GM23338 (cell line): ENCODE measurements around the gene EDARADD. TPM values are rescaled to one million over a fixed set of nuclear protein-coding genes. Genes with fewer than 3 reads are reported as not detected.

Source experiments
- ATAC-seq: fragments of 200-7000 bp; cut with Tn5 transposase; 3 replicates; pipeline ENCODE4 v1.9.1; 2020
- DNase-seq: peaks from one replicate; pipeline ENCODE4 v3.0.0-alpha.2; 2015; ENCODE audit warnings: low spot score
- H2AFZ ChIP-seq: fragments of 200-600 bp; sonication (generic); 2 replicates; pipeline ENCODE4 v1.8.0; 2016; ENCODE audit warnings: antibody characterized with exemption, mild to moderate bottlenecking, moderate library complexity
- H3F3A ChIP-seq: fragments of 200-600 bp; sonication (generic); replicated peaks from 2 replicates; pipeline ENCODE4 v1.8.0; 2017; ENCODE audit warnings: antibody characterized with exemption, mixed run types, low read depth
- H3K27ac ChIP-seq: fragments of 200-600 bp; sonication (generic); 2 replicates; pipeline ENCODE4 v1.6.1; 2016; ENCODE audit warnings: low read depth
- H3K27me3 ChIP-seq: fragments of 200-600 bp; sonication (generic); 2 replicates; pipeline ENCODE4 v1.8.0; 2016; ENCODE audit warnings: mild to moderate bottlenecking, mixed run types, moderate library complexity; ENCODE audit not compliant: insufficient read depth
- H3K36me3 ChIP-seq: fragments of 200-600 bp; sonication (generic); 2 replicates; pipeline ENCODE4 v1.8.0; 2016; ENCODE audit warnings: mild to moderate bottlenecking; ENCODE audit not compliant: insufficient read depth
- H3K4me1 ChIP-seq: fragments of 200-600 bp; sonication (generic); 2 replicates; pipeline ENCODE4 v1.8.0; 2016; ENCODE audit warnings: mild to moderate bottlenecking, moderate library complexity; ENCODE audit not compliant: insufficient read depth
- H3K4me2 ChIP-seq: fragments of 200-600 bp; sonication (generic); 2 replicates; pipeline ENCODE4 v1.7.1; 2017; ENCODE audit warnings: mixed run types
- H3K4me3 ChIP-seq: fragments of 200-600 bp; sonication (generic); 2 replicates; pipeline ENCODE4 v1.6.1; 2016; ENCODE audit warnings: mixed run types
- H3K79me2 ChIP-seq: fragments of 200-600 bp; sonication (generic); replicated peaks from 2 replicates; pipeline ENCODE4 v1.8.0; 2017; ENCODE audit warnings: mild to moderate bottlenecking; ENCODE audit not compliant: insufficient read depth
- H3K9me2 ChIP-seq: fragments of 200-600 bp; sonication (generic); 2 replicates; pipeline ENCODE4 v1.8.0; 2017; ENCODE audit not compliant: insufficient read depth
- H4K20me1 ChIP-seq: fragments of 200-600 bp; sonication (generic); replicated peaks from 2 replicates; pipeline ENCODE4 v1.8.0; 2017; ENCODE audit warnings: mild to moderate bottlenecking; ENCODE audit not compliant: insufficient read depth
- H3K27ac Mint-ChIP-seq: 2 replicates; pipeline ENCODE4 v1.8.0; 2020; ENCODE audit warnings: inconsistent platforms, mild to moderate bottlenecking, moderate library complexity, mixed read lengths
- H3K27me3 Mint-ChIP-seq: 3 replicates; pipeline ENCODE4 v1.8.0; 2022; ENCODE audit warnings: low read depth, mild to moderate bottlenecking, moderate library complexity, mixed read lengths, inconsistent platforms; ENCODE audit not compliant: insufficient read depth, poor library complexity
- H3K36me3 Mint-ChIP-seq: 3 replicates; pipeline ENCODE4 v1.8.0; 2021; ENCODE audit warnings: low read depth, mild to moderate bottlenecking, inconsistent platforms, moderate library complexity, mixed read lengths
- H3K4me1 Mint-ChIP-seq: 3 replicates; pipeline ENCODE4 v1.8.0; 2020; ENCODE audit warnings: mild to moderate bottlenecking, inconsistent platforms, mixed read lengths
- H3K4me3 Mint-ChIP-seq: 3 replicates; pipeline ENCODE4 v1.8.0; 2021; ENCODE audit warnings: moderate library complexity, mild to moderate bottlenecking, inconsistent platforms, mixed read lengths
- H3K9me3 Mint-ChIP-seq: 3 replicates; pipeline ENCODE4 v1.8.0; 2020; ENCODE audit warnings: moderate library complexity, mild to moderate bottlenecking, inconsistent platforms, mixed read lengths
- CREB1 ChIP-seq: fragments of 250-450 bp; sonication (Bioruptor Pico); IDR thresholded peaks from 2 replicates; pipeline ENCODE4 v1.5.0; 2020; ENCODE audit warnings: low read depth, mild to moderate bottlenecking, moderate library complexity
- CTCF ChIP-seq, 2 experiments: fragments of 200-600 bp in 1 of 2; sonication (generic) in 1 of 2; conservative IDR thresholded peaks; 2 replicates each; pipeline versions ENCODE4 v1.5.1 to v1.6.1; 2016 to 2017; ENCODE audit warnings: antibody characterized with exemption in 2 of 2, low read depth in 2 of 2, mild to moderate bottlenecking in 2 of 2, moderate library complexity in 1 of 2
- ETS1 ChIP-seq: IDR thresholded peaks from 2 replicates; pipeline ENCODE4 v1.6.1; 2016; ENCODE audit warnings: antibody characterized with exemption
- EZH2 ChIP-seq: fragments of 200-600 bp; sonication (generic); IDR thresholded peaks from one replicate; pipeline ENCODE4 v1.8.0; 2017; ENCODE audit warnings: antibody characterized with exemption, mild to moderate bottlenecking, low read depth; ENCODE audit not compliant: unreplicated experiment
- EZH2phosphoT487 ChIP-seq: fragments of 200-600 bp; sonication (generic); IDR thresholded peaks from one replicate; pipeline ENCODE4 v1.8.1; 2018; ENCODE audit warnings: antibody characterized with exemption; ENCODE audit not compliant: unreplicated experiment
- JUNB ChIP-seq: IDR thresholded peaks from one replicate; pipeline ENCODE4 v1.6.1; 2016; ENCODE audit warnings: antibody characterized with exemption; ENCODE audit not compliant: unreplicated experiment
- NANOG ChIP-seq: IDR thresholded peaks from 2 replicates; pipeline ENCODE4 v1.6.1; 2016; ENCODE audit warnings: antibody characterized with exemption, borderline replicate concordance
- POLR2AphosphoS5 ChIP-seq: IDR thresholded peaks from 2 replicates; pipeline ENCODE4 v1.6.1; 2016; ENCODE audit warnings: antibody characterized with exemption, low read depth
- REST ChIP-seq: IDR thresholded peaks from one replicate; pipeline ENCODE4 v1.6.1; 2018; ENCODE audit warnings: antibody characterized with exemption; ENCODE audit not compliant: unreplicated experiment
- STAT1 ChIP-seq: IDR thresholded peaks from one replicate; pipeline ENCODE4 v1.6.1; 2016; ENCODE audit warnings: antibody characterized with exemption; ENCODE audit not compliant: unreplicated experiment
- ZNF114 ChIP-seq: fragments of 250-450 bp; sonication (Bioruptor Pico); IDR thresholded peaks from 2 replicates; pipeline ENCODE4 v1.5.0; 2020; ENCODE audit warnings: mild to moderate bottlenecking, moderate library complexity
- ZNF331 ChIP-seq: fragments of 250-450 bp; sonication (Bioruptor Pico); IDR thresholded peaks from 2 replicates; pipeline ENCODE4 v1.5.0; 2020; ENCODE audit warnings: low read depth, mild to moderate bottlenecking, moderate library complexity
- ZNF462 ChIP-seq: fragments of 250-450 bp; sonication (Bioruptor Pico); IDR thresholded peaks from 2 replicates; pipeline ENCODE4 v1.5.0; 2020; ENCODE audit warnings: mild to moderate bottlenecking, moderate library complexity
- polyA plus RNA-seq: library from polyadenylated mRNA; unstranded; fragments of >200 nt; fragmentation: Nextera tagmentation; extraction: Ambion mirVana; gene quantifications from 2 replicates; pipeline ENCODE4 v1.2.1, GENCODE V29; 2016
- total RNA-seq: library from RNA; depleted of rRNA; stranded (reverse); fragments of >200 nt; shearing (Covaris generic); gene quantifications from 2 replicates; pipeline ENCODE4 v1.2.3, GENCODE V29; 2014

The EDARADD gene
- total and polyA plus RNA-seq, 2 experiments from 2014 or later, result 3.7 to 4.4 TPM

GRCh38 chr1:236421850-236422516 lies 27.9 kb downstream of the EDARADD start:
- H4K20me1 ChIP-seq, result no peaks in the 10 kb centered on the region
- H3K79me2 ChIP-seq, result no peaks in the 10 kb centered on the region
- no peak overlapping the region for H3K27ac ChIP-seq
- no peak overlapping the region for H3K4me2 ChIP-seq
- H3K9me2 ChIP-seq, result no peaks in the 10 kb centered on the region
- H2AFZ ChIP-seq, result no peak overlapping the region
- no peak overlapping the region for H3K4me3 ChIP-seq
- Mint-ChIP-seq H3K27ac (no peak overlapping the region), H3K4me3 (no peak overlapping the region), H3K4me1 (peaks cover 2% of the 10 kb centered on the region; the same call in 2 of the 3 replicates), H3K9me3 (no peaks in the 10 kb centered on the region; the same call in 2 of the 3 replicates), H3K36me3 (peaks cover 10% of the 10 kb centered on the region; the same call in 2 of the 3 replicates), H3K27me3 (peaks cover 4% of the 10 kb centered on the region)
- H3K4me1 ChIP-seq, result peaks cover 11% of the 10 kb centered on the region
- H3F3A ChIP-seq, result no peaks in the 10 kb centered on the region
- H3K27me3 ChIP-seq, result no peaks in the 10 kb centered on the region
- ATAC-seq, result no peak
- no peak for TF ChIP-seq POLR2AphosphoS5
- no peak for TF ChIP-seq EZH2
- TF ChIP-seq ETS1, result no peak
- no peak for TF ChIP-seq JUNB
- no peak for TF ChIP-seq CREB1 (CRISPR knock-in tag)
- TF ChIP-seq CTCF (conservative IDR thresholded peaks at IDR 0.05; ENCODE audit: low read depth in 2 of 2), result no peak
- no peak for TF ChIP-seq ZNF462 (CRISPR knock-in tag)
- no peak for TF ChIP-seq NANOG
- TF ChIP-seq REST, result no peak
- no peak for TF ChIP-seq ZNF331
- TF ChIP-seq STAT1, result no peak
- TF ChIP-seq ZNF114, result no peak
- no peak for TF ChIP-seq EZH2phosphoT487
- H3K36me3 ChIP-seq, result no peaks in the 10 kb centered on the region
- no peak for DNase-seq
